Osteocyte (in vitro differentiated cells): ENCODE data around the gene LRRC36. TPM values are rescaled to one million over a fixed set of nuclear protein-coding genes. Genes with fewer than 3 reads are reported as not detected.

Source experiments
- DNase-seq: peaks from one replicate; pipeline ENCODE4 v3.0.0; 2021; ENCODE audit warnings: mixed read lengths; ENCODE audit not compliant: unreplicated experiment; ENCODE audit errors: extremely low spot score
- H3K27ac Mint-ChIP-seq: one replicate; pipeline ENCODE4 v1.8.0; 2021; ENCODE audit warnings: mild to moderate bottlenecking, mixed read lengths; ENCODE audit not compliant: unreplicated experiment
- H3K27me3 Mint-ChIP-seq: one replicate; pipeline ENCODE4 v1.8.0; 2021; ENCODE audit warnings: mixed read lengths; ENCODE audit not compliant: unreplicated experiment
- H3K36me3 Mint-ChIP-seq: one replicate; pipeline ENCODE4 v1.8.0; 2021; ENCODE audit warnings: mixed read lengths; ENCODE audit not compliant: unreplicated experiment
- H3K4me1 Mint-ChIP-seq: one replicate; pipeline ENCODE4 v1.8.0; 2021; ENCODE audit warnings: mixed read lengths; ENCODE audit not compliant: unreplicated experiment
- H3K4me3 Mint-ChIP-seq: one replicate; pipeline ENCODE4 v1.8.0; 2021; ENCODE audit warnings: mild to moderate bottlenecking, moderate library complexity, mixed read lengths; ENCODE audit not compliant: unreplicated experiment
- H3K9me3 Mint-ChIP-seq: one replicate; pipeline ENCODE4 v1.8.0; 2021; ENCODE audit warnings: mixed read lengths; ENCODE audit not compliant: unreplicated experiment
- CTCF ChIP-seq: fragments of 200-600 bp; sonication (generic); IDR thresholded peaks from 2 replicates; pipeline ENCODE4 v1.5.0; 2021; ENCODE audit warnings: antibody characterized with exemption, mild to moderate bottlenecking, moderate library complexity
- total RNA-seq: library from RNA; stranded (reverse); gene quantifications from 2 replicates; pipeline ENCODE4 v1.2.1, GENCODE V29; 2021

LRRC36 gene
- total RNA-seq, 1 donor from 2014 or later = not detected

GRCh38 chr16:67433131-67433719, 106.6 kb downstream of the LRRC36 start:
- TF ChIP-seq CTCF = no peak
- no peak for DNase-seq
- no peaks in the 10 kb centered on the region for H3K9me3 Mint-ChIP-seq
- peaks cover 3% of the 10 kb centered on the region for H3K27me3 Mint-ChIP-seq
- no peak overlapping the region for H3K4me3 Mint-ChIP-seq
- no peak overlapping the region for H3K27ac Mint-ChIP-seq
- H3K4me1 Mint-ChIP-seq = peaks cover 14% of the 10 kb centered on the region
- H3K36me3 Mint-ChIP-seq = peaks cover 5% of the 10 kb centered on the region

Other genes starting within 250 kb of the LRRC36 start
- 19.5 and 19.8 TPM in 2 replicates for gene PHAF1, start 216.9 kb upstream of the LRRC36 start, total RNA-seq
- gene B3GNT9, start 175.8 kb upstream of the LRRC36 start, total RNA-seq = 44.1 and 44.9 TPM in 2 replicates
- gene TRADD, start 166.9 kb upstream of the LRRC36 start, total RNA-seq = 13.4 and 14.1 TPM in 2 replicates
- 12.8 and 15.5 TPM in 2 replicates for gene FBXL8, start 166.9 kb upstream of the LRRC36 start, total RNA-seq
- gene HSF4, start 162.1 kb upstream of the LRRC36 start, total RNA-seq = 19.6 and 22.3 TPM in 2 replicates
- gene NOL3, start 156.3 kb upstream of the LRRC36 start, total RNA-seq = 15.8 and 22.8 TPM in 2 replicates
- gene MATCAP1, start 142.9 kb upstream of the LRRC36 start, total RNA-seq = 26.6 and 35.7 TPM in 2 replicates
- not detected in 2 replicates for gene EXOC3L1, start 136.7 kb upstream of the LRRC36 start, total RNA-seq
- 40.0 and 43.4 TPM in 2 replicates for gene E2F4, start 134.7 kb upstream of the LRRC36 start, total RNA-seq
- 1.7 and 2.1 TPM in 2 replicates for gene ELMO3, start 127.7 kb upstream of the LRRC36 start, total RNA-seq
- gene TMEM208, start 99.7 kb upstream of the LRRC36 start, total RNA-seq = 41.0 and 44.5 TPM in 2 replicates
- 60.0 and 71.7 TPM in 2 replicates for gene FHOD1, start 79.3 kb upstream of the LRRC36 start, total RNA-seq
- gene SLC9A5, start 77.8 kb upstream of the LRRC36 start, total RNA-seq = 4.2 and 4.4 TPM in 2 replicates
- 10.1 and 11.4 TPM in 2 replicates for gene PLEKHG4, start 47.3 kb upstream of the LRRC36 start, total RNA-seq
- 0.39 TPM in 1 of 2 replicates, not detected in the other for gene KCTD19, start 74 bp upstream of the LRRC36 start, total RNA-seq
- 1.4 and 1.5 TPM in 2 replicates for gene TPPP3, start 66.7 kb downstream of the LRRC36 start, total RNA-seq
- gene ZDHHC1, start 89.7 kb downstream of the LRRC36 start, total RNA-seq = 13.5 and 15.4 TPM in 2 replicates
- 0.40 and 0.68 TPM in 2 replicates for gene HSD11B2, start 104.3 kb downstream of the LRRC36 start, total RNA-seq
- gene ATP6V0D1, start 154.3 kb downstream of the LRRC36 start, total RNA-seq = 112 and 116 TPM in 2 replicates
- not detected in 2 replicates for gene AGRP, start 156.7 kb downstream of the LRRC36 start, total RNA-seq
- gene RIPOR1, start 202.0 kb downstream of the LRRC36 start, total RNA-seq = 75.0 and 77.0 TPM in 2 replicates
- gene CTCF, start 235.7 kb downstream of the LRRC36 start, total RNA-seq = 43.2 and 47.4 TPM in 2 replicates